ENCODE results near the gene IGF2BP2. TPM values are rescaled to one million over a fixed set of nuclear protein-coding genes. Genes with fewer than 3 reads are reported as not detected.

IGF2BP2 gene
- total and polyA plus RNA-seq, 11 donors, result 5.9 to 21.8 (median 16.8) TPM

GRCh38 chr3:185754920-185755319 lies 69.9 kb downstream of the IGF2BP2 start:
- TF ChIP-seq POLR2A (IDR thresholded peaks at IDR 0.05), result no peak
- H3K9me3 ChIP-seq, result peaks cover 0 to 10% (median 0%) of the 10 kb centered on the region in 12 donors
- intact Hi-C loops (cut with DNase I), result no loop called here
- ATAC-seq, result no peak
- H3K4me3 ChIP-seq, result no peak overlapping the region
- H3K4me1 ChIP-seq, result peaks cover 0 to 18% (median 0%) of the 10 kb centered on the region in 12 donors
- H3K27me3 ChIP-seq, result no peaks in the 10 kb centered on the region
- H3K27ac ChIP-seq, result no peak overlapping the region
- DNase-seq, result no peak
- H3K36me3 ChIP-seq, result no peaks in the 10 kb centered on the region
- 88 to 93% (median 91%) methylated on average over 3 of the region's 3 CpGs for WGBS, 4 donors

DNA sequence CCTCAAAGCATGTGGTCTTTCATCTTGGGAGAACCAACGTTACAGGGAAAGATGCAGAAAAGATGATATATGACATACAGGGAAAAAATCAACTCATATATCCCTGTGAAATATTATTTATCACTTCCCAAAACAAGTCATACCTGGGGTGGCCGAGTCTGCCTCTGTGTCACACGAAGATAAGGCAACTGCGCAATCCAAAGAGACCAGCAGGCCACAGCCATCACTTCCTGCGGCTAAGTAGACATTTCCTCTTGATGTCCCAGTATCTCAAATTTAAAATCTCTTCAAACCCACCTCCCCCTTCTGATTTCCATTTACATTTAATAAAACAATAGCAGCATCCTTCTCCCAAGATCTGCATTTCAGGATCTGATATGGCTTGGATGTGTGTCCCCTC lies 71.5 kb downstream of the IGF2BP2 start:
- ATAC-seq, result no peak
- Histone ChIP-seq H3K9me3 (peaks cover 0 to 10% (median 0%) of the 10 kb centered on the region in 12 donors), H3K36me3 (no peaks in the 10 kb centered on the region), H3K4me1 (peaks cover 0 to 10% (median 0%) of the 10 kb centered on the region in 12 donors), H3K27ac (no peak overlapping the region), H3K27me3 (no peaks in the 10 kb centered on the region), H3K4me3 (no peak overlapping the region)
- intact Hi-C loops (cut with DNase I), result no loop called here
- DNase-seq, result no peak
- WGBS, 4 donors, result 79 to 85% (median 81%) methylated on average over 5 of the region's 5 CpGs
- TF ChIP-seq, protein P1, sequence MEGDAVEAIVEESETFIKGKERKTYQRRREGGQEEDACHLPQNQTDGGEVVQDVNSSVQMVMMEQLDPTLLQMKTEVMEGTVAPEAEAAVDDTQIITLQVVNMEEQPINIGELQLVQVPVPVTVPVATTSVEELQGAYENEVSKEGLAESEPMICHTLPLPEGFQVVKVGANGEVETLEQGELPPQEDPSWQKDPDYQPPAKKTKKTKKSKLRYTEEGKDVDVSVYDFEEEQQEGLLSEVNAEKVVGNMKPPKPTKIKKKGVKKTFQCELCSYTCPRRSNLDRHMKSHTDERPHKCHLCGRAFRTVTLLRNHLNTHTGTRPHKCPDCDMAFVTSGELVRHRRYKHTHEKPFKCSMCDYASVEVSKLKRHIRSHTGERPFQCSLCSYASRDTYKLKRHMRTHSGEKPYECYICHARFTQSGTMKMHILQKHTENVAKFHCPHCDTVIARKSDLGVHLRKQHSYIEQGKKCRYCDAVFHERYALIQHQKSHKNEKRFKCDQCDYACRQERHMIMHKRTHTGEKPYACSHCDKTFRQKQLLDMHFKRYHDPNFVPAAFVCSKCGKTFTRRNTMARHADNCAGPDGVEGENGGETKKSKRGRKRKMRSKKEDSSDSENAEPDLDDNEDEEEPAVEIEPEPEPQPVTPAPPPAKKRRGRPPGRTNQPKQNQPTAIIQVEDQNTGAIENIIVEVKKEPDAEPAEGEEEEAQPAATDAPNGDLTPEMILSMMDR (IDR thresholded peaks at IDR 0.05), result no peak
- TF ChIP-seq POLR2A (IDR thresholded peaks at IDR 0.05), result no peak

GRCh38 chr3:185750702-185751101 lies 74.1 kb downstream of the IGF2BP2 start:
- no peak overlapping the region for H3K27ac ChIP-seq
- H3K4me1 ChIP-seq, result peaks cover 0 to 4% (median 0%) of the 10 kb centered on the region in 12 donors
- H3K36me3 ChIP-seq, result no peaks in the 10 kb centered on the region
- H3K27me3 ChIP-seq, result no peaks in the 10 kb centered on the region
- ATAC-seq, result no peak
- peaks cover 0 to 10% (median 0%) of the 10 kb centered on the region in 12 donors for H3K9me3 ChIP-seq
- 82 to 90% (median 84%) methylated on average over 5 of the region's 5 CpGs for WGBS, 4 donors
- intact Hi-C loops (cut with DNase I), result no loop called here
- DNase-seq, result no peak
- TF ChIP-seq, protein P1 (IDR thresholded peaks at IDR 0.05), result no peak
- TF ChIP-seq POLR2A (IDR thresholded peaks at IDR 0.05), result no peak
- no peak overlapping the region for H3K4me3 ChIP-seq

GRCh38 chr3:185750015-185750414 lies 74.8 kb downstream of the IGF2BP2 start:
- ATAC-seq, result no peak
- TF ChIP-seq POLR2A (IDR thresholded peaks at IDR 0.05), result no peak
- TF ChIP-seq, protein P1 (IDR thresholded peaks at IDR 0.05), result no peak

GRCh38 chr3:185746470-185746869 lies 78.4 kb downstream of the IGF2BP2 start:
- intact Hi-C loops (cut with DNase I), result no loop called here
- Histone ChIP-seq H3K9me3 (no peaks in the 10 kb centered on the region), H3K27me3 (no peaks in the 10 kb centered on the region), H3K4me1 (peaks cover 0 to 7% (median 0%) of the 10 kb centered on the region in 12 donors), H3K4me3 (no peak overlapping the region), H3K36me3 (no peaks in the 10 kb centered on the region), H3K27ac (no peak overlapping the region)
- ATAC-seq (no peak), DNase-seq (no peak)
- 69 to 80% (median 77%) methylated on average over 5 of the region's 5 CpGs for WGBS, 4 donors
- no peak for TF ChIP-seq POLR2A (IDR thresholded peaks at IDR 0.05)
- TF ChIP-seq, protein P1 (IDR thresholded peaks at IDR 0.05), result no peak

More at GRCh38 chr3:185750015-185750414, 74.8 kb downstream of the IGF2BP2 start:
- H3K36me3 ChIP-seq, result no peaks in the 10 kb centered on the region
- DNase-seq, result no peak
- WGBS, 4 donors, result 88 to 98% (median 91%) methylated on average over 1 of the region's 1 CpG
- peaks cover 0 to 7% (median 0%) of the 10 kb centered on the region in 12 donors for H3K9me3 ChIP-seq
- H3K4me1 ChIP-seq, result peaks cover 0 to 4% (median 0%) of the 10 kb centered on the region in 12 donors
- H3K27me3 ChIP-seq, result no peaks in the 10 kb centered on the region
- H3K4me3 ChIP-seq, result no peak overlapping the region
- no peak overlapping the region for H3K27ac ChIP-seq
- intact Hi-C loops (cut with DNase I), result no loop called here
